Ishikawa (cell line): ENCODE results near the gene HSD17B12.

Source experiments
- CEBPB ChIP-seq: IDR thresholded peaks from 2 replicates; pipeline ENCODE4 v1.6.1; 2012
- CREB1 ChIP-seq: IDR thresholded peaks from 2 replicates; pipeline ENCODE4 v1.6.1; 2012; ENCODE audit warnings: low read depth
- EGR1 ChIP-seq: IDR thresholded peaks from 2 replicates; pipeline ENCODE4 v1.6.1; 2012
- EP300 ChIP-seq: IDR thresholded peaks from 2 replicates; pipeline ENCODE4 v1.6.1; 2012; ENCODE audit warnings: borderline replicate concordance
- FOXM1 ChIP-seq: IDR thresholded peaks from 2 replicates; pipeline ENCODE4 v1.6.1; 2012; ENCODE audit warnings: low read depth, borderline replicate concordance
- NFIC ChIP-seq: IDR thresholded peaks from 2 replicates; pipeline ENCODE4 v1.6.1; 2012
- RAD21 ChIP-seq: IDR thresholded peaks from 2 replicates; pipeline ENCODE4 v1.6.1; 2012; ENCODE audit warnings: low read depth
- REST ChIP-seq: IDR thresholded peaks from 2 replicates; pipeline ENCODE4 v1.6.1; 2012; ENCODE audit warnings: low read depth, mild to moderate bottlenecking
- TAF1 ChIP-seq: IDR thresholded peaks from 2 replicates; pipeline ENCODE4 v1.6.1; 2012; ENCODE audit warnings: low read depth, mild to moderate bottlenecking
- TCF12 ChIP-seq: IDR thresholded peaks from 2 replicates; pipeline ENCODE4 v1.6.1; 2012; ENCODE audit warnings: low read depth
- YY1 ChIP-seq: IDR thresholded peaks from 2 replicates; pipeline ENCODE4 v1.6.1; 2012; ENCODE audit warnings: low read depth

GRCh38 chr11:43709689-43710088 lies 29.2 kb downstream of the HSD17B12 start:
- TF ChIP-seq TCF12 (no peak), EP300 (no peak), TAF1 (no peak), REST (no peak), RAD21 (no peak), EGR1 (no peak), CREB1 (no peak), FOXM1 (no peak), YY1 (no peak), CEBPB (no peak), NFIC (no peak)
